Osteoblast (primary cell): Measurements from ENCODE around the gene CNGA1. TPM values are rescaled to one million over a fixed set of nuclear protein-coding genes. Genes with fewer than 3 reads are reported as not detected.
"Not testable (repeated sequence)": the region's sequence is repeated elsewhere in the genome, so short reads cannot be mapped to it uniquely, and the experiment has no call there.

Experiments
- DNase-seq: peaks from one replicate; pipeline ENCODE4 v3.0.0; 2011; ENCODE audit warnings: low spot score, mixed read lengths; ENCODE audit not compliant: insufficient read length; ENCODE audit errors: missing footprints
- H2AFZ ChIP-seq: 2 replicates; pipeline ENCODE4 v1.6.0; 2011; ENCODE audit warnings: mild to moderate bottlenecking, low read length
- H3K27ac ChIP-seq: 2 replicates; pipeline ENCODE4 v1.5.1; 2011; ENCODE audit warnings: mild to moderate bottlenecking, low read depth, low read length, moderate library complexity
- H3K27me3 ChIP-seq: 2 replicates; pipeline ENCODE4 v1.6.0; 2012; ENCODE audit warnings: mild to moderate bottlenecking, control low read depth, inconsistent platforms, low read length, moderate library complexity; ENCODE audit not compliant: insufficient read depth
- H3K36me3 ChIP-seq: 2 replicates; pipeline ENCODE4 v1.5.1; 2011; ENCODE audit warnings: mild to moderate bottlenecking, low read length, control low read depth, moderate library complexity; ENCODE audit not compliant: insufficient read depth
- H3K4me1 ChIP-seq: 2 replicates; pipeline ENCODE4 v1.5.1; 2011; ENCODE audit warnings: mild to moderate bottlenecking, low read length, control low read depth, moderate library complexity; ENCODE audit not compliant: insufficient read depth
- H3K4me2 ChIP-seq: 2 replicates; pipeline ENCODE4 v1.6.0; 2011; ENCODE audit warnings: mild to moderate bottlenecking, low read length; ENCODE audit not compliant: insufficient read depth
- H3K4me3 ChIP-seq: fragments of 200-600 bp; sonication (generic); 3 replicates; pipeline ENCODE4 v1.5.1; 2012; ENCODE audit warnings: mild to moderate bottlenecking, low read length, inconsistent platforms; ENCODE audit not compliant: insufficient read depth
- H3K79me2 ChIP-seq: 2 replicates; pipeline ENCODE4 v1.6.0; 2012; ENCODE audit warnings: mild to moderate bottlenecking, low read length, control low read depth, inconsistent platforms; ENCODE audit not compliant: insufficient read depth
- H3K9me3 ChIP-seq: 2 replicates; pipeline ENCODE4 v1.5.1; 2011; ENCODE audit warnings: low read depth, low read length, control low read depth
- H4K20me1 ChIP-seq: 2 replicates; pipeline ENCODE4 v1.6.0; 2012; ENCODE audit warnings: mild to moderate bottlenecking, low read length, control low read depth; ENCODE audit not compliant: insufficient read depth
- total RNA-seq: library from RNA; depleted of rRNA; stranded (reverse); fragments of >200 nt; gene quantifications from 2 replicates; pipeline ENCODE4 v1.2.3, GENCODE V29; 2012
- TF ChIP-seq, protein P1 (sequence below): IDR thresholded peaks from 2 replicates; pipeline ENCODE4 v1.5.1; 2011; ENCODE audit warnings: mild to moderate bottlenecking, low read depth, low read length, moderate library complexity; ENCODE audit errors: extremely low read depth

Gene CNGA1
- total RNA-seq, 1 donor = not detected

DNA sequence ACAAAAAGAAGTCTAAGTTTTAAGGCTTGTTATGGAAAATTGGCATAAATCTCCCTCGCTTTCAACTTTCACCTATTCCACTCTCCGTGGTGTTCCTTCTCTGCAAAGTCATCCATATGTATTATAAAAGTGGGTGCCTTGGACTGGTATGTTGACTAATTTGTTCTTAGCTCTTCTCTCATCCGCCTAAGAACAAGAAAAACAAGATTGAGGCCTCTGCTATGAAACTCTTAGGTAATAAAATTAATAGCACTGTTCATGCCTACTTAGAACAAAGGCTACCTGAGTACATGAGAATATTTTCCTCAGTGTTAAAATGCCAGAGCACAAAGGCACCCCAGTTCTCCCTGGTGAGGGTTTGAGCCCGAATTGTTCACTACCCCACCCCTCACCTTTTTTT, 1.3 kb downstream of the CNGA1 start:
- no peak overlapping the region for H3K4me2 ChIP-seq

DNA sequence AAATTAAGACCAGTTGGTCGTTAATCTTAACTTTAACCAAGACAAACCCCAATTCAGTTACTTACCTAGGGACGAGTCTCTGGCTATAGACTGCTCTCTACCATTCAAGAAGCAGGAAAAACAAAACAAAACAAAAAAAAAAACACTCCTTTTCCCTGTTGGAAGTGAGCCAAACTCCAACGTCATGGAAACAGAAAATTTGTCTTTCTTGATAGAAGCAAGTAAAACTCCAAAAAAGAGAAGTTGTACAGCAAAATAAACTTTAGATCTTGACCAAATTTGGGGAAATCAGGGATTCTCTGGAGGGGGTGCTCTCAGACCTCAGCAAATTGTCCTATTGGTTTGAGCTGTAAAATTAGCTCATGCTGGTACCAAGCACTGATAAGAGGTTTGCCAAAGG, 3.7 kb downstream of the CNGA1 start:
- peaks cover 14% of the 10 kb centered on the region for H3K4me1 ChIP-seq
- no peak overlapping the region for H3K4me3 ChIP-seq
- H4K20me1 ChIP-seq = no peaks in the 10 kb centered on the region
- no peaks in the 10 kb centered on the region for H3K36me3 ChIP-seq
- DNase-seq = no peak
- TF ChIP-seq, protein P1, sequence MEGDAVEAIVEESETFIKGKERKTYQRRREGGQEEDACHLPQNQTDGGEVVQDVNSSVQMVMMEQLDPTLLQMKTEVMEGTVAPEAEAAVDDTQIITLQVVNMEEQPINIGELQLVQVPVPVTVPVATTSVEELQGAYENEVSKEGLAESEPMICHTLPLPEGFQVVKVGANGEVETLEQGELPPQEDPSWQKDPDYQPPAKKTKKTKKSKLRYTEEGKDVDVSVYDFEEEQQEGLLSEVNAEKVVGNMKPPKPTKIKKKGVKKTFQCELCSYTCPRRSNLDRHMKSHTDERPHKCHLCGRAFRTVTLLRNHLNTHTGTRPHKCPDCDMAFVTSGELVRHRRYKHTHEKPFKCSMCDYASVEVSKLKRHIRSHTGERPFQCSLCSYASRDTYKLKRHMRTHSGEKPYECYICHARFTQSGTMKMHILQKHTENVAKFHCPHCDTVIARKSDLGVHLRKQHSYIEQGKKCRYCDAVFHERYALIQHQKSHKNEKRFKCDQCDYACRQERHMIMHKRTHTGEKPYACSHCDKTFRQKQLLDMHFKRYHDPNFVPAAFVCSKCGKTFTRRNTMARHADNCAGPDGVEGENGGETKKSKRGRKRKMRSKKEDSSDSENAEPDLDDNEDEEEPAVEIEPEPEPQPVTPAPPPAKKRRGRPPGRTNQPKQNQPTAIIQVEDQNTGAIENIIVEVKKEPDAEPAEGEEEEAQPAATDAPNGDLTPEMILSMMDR = no peak
- H3K79me2 ChIP-seq = no peaks in the 10 kb centered on the region
- H2AFZ ChIP-seq = no peak overlapping the region
- H3K27ac ChIP-seq = no peak overlapping the region
- no peaks in the 10 kb centered on the region for H3K27me3 ChIP-seq
- H3K4me2 ChIP-seq = no peak overlapping the region
- no peaks in the 10 kb centered on the region for H3K9me3 ChIP-seq

More for the DNA sequence above, 1.3 kb downstream of the CNGA1 start:
- no peaks in the 10 kb centered on the region for H3K79me2 ChIP-seq
- H3K27me3 ChIP-seq = peaks cover 9% of the 10 kb centered on the region
- no peaks in the 10 kb centered on the region for H3K9me3 ChIP-seq
- no peak overlapping the region for H2AFZ ChIP-seq
- no peaks in the 10 kb centered on the region for H4K20me1 ChIP-seq
- H3K36me3 ChIP-seq = no peaks in the 10 kb centered on the region
- H3K4me1 ChIP-seq = peaks cover 14% of the 10 kb centered on the region
- H3K4me3 ChIP-seq = no peak overlapping the region
- TF ChIP-seq, protein P1 = no peak
- no peak overlapping the region for H3K27ac ChIP-seq
- no peak for DNase-seq

DNA sequence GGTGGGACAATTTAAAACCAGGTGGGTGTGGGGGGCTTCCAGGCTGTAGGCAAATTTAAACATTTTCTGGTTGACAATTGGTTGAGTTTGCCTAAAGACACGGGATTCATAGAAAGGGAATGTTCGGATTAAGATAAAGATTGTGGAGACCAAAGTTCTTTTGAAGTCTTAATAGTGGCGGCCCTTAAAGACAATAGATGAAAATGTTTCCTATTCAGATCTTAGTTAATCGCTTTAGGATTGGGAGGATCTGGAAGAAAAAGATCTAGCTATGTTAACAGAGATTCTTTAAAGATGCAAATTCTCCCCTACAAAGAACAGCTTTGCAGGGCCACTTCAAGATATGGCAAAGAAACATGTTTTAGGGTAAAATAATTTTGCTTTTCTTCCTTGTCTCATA, 4.8 kb downstream of the CNGA1 start:
- peaks cover 5% of the 10 kb centered on the region for H3K4me1 ChIP-seq
- no peaks in the 10 kb centered on the region for H3K36me3 ChIP-seq
- H3K79me2 ChIP-seq = no peaks in the 10 kb centered on the region
- DNase-seq = no peak
- H3K27me3 ChIP-seq = no peaks in the 10 kb centered on the region
- no peaks in the 10 kb centered on the region for H4K20me1 ChIP-seq
- H3K4me2 ChIP-seq = no peak overlapping the region
- H3K27ac ChIP-seq = no peak overlapping the region
- peaks cover 1% of the 10 kb centered on the region for H3K9me3 ChIP-seq
- TF ChIP-seq, protein P1 = no peak
- H3K4me3 ChIP-seq = no peak overlapping the region
- no peak overlapping the region for H2AFZ ChIP-seq

DNA sequence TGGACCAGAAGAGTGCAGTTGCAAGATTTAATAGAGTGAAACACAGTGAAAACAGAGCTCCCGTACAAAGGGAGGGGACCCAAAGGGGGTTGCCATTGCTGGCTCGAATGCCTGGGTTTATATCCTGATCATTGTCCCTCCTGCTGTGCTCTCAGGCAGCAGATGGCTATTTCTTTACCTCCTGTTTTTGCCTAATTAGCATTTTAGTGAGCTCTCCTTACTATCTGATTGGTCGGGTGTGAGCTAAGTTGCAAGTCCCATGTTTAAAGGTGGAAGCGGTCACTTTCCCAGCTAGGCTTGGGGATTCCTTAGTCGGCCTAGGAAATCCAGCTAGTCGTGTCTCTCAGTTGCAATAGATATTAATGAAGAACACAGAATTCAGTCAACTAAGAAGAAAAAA, 5.6 kb downstream of the CNGA1 start:
- not testable (repeated sequence) for H3K36me3 ChIP-seq, H3K4me2 ChIP-seq, H4K20me1 ChIP-seq, H3K4me1 ChIP-seq, DNase-seq, H3K27me3 ChIP-seq, H3K79me2 ChIP-seq, H2AFZ ChIP-seq, H3K4me3 ChIP-seq, H3K9me3 ChIP-seq, H3K27ac ChIP-seq
